CD14-positive monocyte (primary cell): ENCODE data around the gene CDK5R2. TPM values are rescaled to one million over a fixed set of nuclear protein-coding genes. Genes with fewer than 3 reads are reported as not detected.

Source experiments
- DNase-seq, 3 donors: peaks; one replicate each; pipeline ENCODE4 v3.0.0-alpha.2; 2011 to 2022
- H2AFZ ChIP-seq: 2 replicates; pipeline ENCODE4 v1.6.0; 2012; ENCODE audit warnings: mild to moderate bottlenecking, low read depth, low read length, inconsistent platforms; ENCODE audit not compliant: insufficient read depth, poor library complexity, severe bottlenecking
- H3K27ac ChIP-seq, 2 donors: 1 replicate in 1 of 2; 2 replicates in 1 of 2; pipeline ENCODE4 v1.5.1; 2012 to 2013; ENCODE audit warnings: low read length in 2 of 2, control low read depth in 1 of 2, inconsistent platforms in 1 of 2, low read depth in 1 of 2, mild to moderate bottlenecking in 1 of 2
- H3K27me3 ChIP-seq, 2 donors: one replicate each; pipeline versions ENCODE4 v1.6.0 to v1.6.1; 2011 to 2013; ENCODE audit warnings: low read length in 2 of 2; ENCODE audit not compliant: control insufficient read depth in 2 of 2, insufficient read depth in 2 of 2
- H3K36me3 ChIP-seq, 2 donors: replicated peaks in 1 of 2; 1 replicate in 1 of 2; 2 replicates in 1 of 2; pipeline versions ENCODE4 v1.5.1 to v1.6.1; 2012 to 2013; ENCODE audit warnings: low read length in 2 of 2, control low read depth in 1 of 2, inconsistent platforms in 1 of 2, mild to moderate bottlenecking in 1 of 2; ENCODE audit not compliant: insufficient read depth in 2 of 2, control insufficient read depth in 1 of 2
- H3K4me1 ChIP-seq, 2 donors: 1 replicate in 1 of 2; 2 replicates in 1 of 2; pipeline versions ENCODE4 v1.5.1 to v1.6.1; 2012 to 2013; ENCODE audit warnings: low read length in 2 of 2, control low read depth in 1 of 2, inconsistent platforms in 1 of 2, mild to moderate bottlenecking in 1 of 2, moderate library complexity in 1 of 2; ENCODE audit not compliant: insufficient read depth in 2 of 2, control insufficient read depth in 1 of 2
- H3K4me2 ChIP-seq: replicated peaks from 2 replicates; pipeline ENCODE3; 2012; ENCODE audit warnings: low read length, moderate library complexity, mild to moderate bottlenecking; ENCODE audit not compliant: poor library complexity, severe bottlenecking; ENCODE audit errors: extremely low read depth
- H3K4me3 ChIP-seq, 3 experiments: fragments of 200-600 bp in 1 of 3; sonication (generic) in 1 of 3; replicated peaks in 1 of 3; 1 replicate in 2 of 3; 2 replicates in 1 of 3; pipeline ENCODE4 v1.5.1; 2011 to 2013; ENCODE audit warnings: low read length in 3 of 3, mild to moderate bottlenecking in 3 of 3, control low read depth in 2 of 3, low read depth in 2 of 3, inconsistent platforms in 1 of 3, moderate library complexity in 1 of 3
- H3K79me2 ChIP-seq: 2 replicates; pipeline ENCODE4 v1.6.0; 2012; ENCODE audit warnings: mild to moderate bottlenecking, control low read depth, inconsistent platforms, low read length, moderate library complexity; ENCODE audit not compliant: insufficient read depth
- H3K9ac ChIP-seq: 2 replicates; pipeline ENCODE4 v1.6.0; 2017; ENCODE audit warnings: low read length, mild to moderate bottlenecking; ENCODE audit not compliant: insufficient read depth, poor library complexity, severe bottlenecking
- H3K9me3 ChIP-seq, 2 donors: replicated peaks in 1 of 2; 1 replicate in 1 of 2; 2 replicates in 1 of 2; pipeline versions ENCODE4 v1.5.1 to v1.6.1; 2012 to 2013; ENCODE audit warnings: low read length in 2 of 2, control low read depth in 1 of 2; ENCODE audit not compliant: control insufficient read depth in 1 of 2, insufficient read depth in 1 of 2
- H4K20me1 ChIP-seq: 2 replicates; pipeline ENCODE4 v1.6.0; 2012; ENCODE audit warnings: mild to moderate bottlenecking, low read length, control low read depth, moderate library complexity; ENCODE audit not compliant: insufficient read depth
- H3K27ac Mint-ChIP-seq, 7 donors: one replicate each; pipeline ENCODE4 v1.8.0; 2020; ENCODE audit warnings: mild to moderate bottlenecking in 7 of 7, mixed read lengths in 7 of 7, moderate library complexity in 6 of 7, inconsistent platforms in 2 of 7
- H3K27me3 Mint-ChIP-seq, 3 donors: one replicate each; pipeline ENCODE4 v1.8.0; 2021 to 2022; ENCODE audit warnings: low read depth in 3 of 3, mild to moderate bottlenecking in 3 of 3, mixed read lengths in 3 of 3, moderate library complexity in 3 of 3, inconsistent platforms in 1 of 3
- H3K36me3 Mint-ChIP-seq, 2 donors: one replicate each; pipeline ENCODE4 v1.8.0; 2020; ENCODE audit warnings: mixed read lengths in 2 of 2, inconsistent platforms in 1 of 2, mild to moderate bottlenecking in 1 of 2
- H3K4me1 Mint-ChIP-seq: one replicate; pipeline ENCODE4 v1.8.0; 2020; ENCODE audit warnings: mild to moderate bottlenecking, mixed read lengths
- H3K4me3 Mint-ChIP-seq, 2 donors: one replicate each; pipeline ENCODE4 v1.8.0; 2020; ENCODE audit warnings: mild to moderate bottlenecking in 2 of 2, mixed read lengths in 2 of 2, moderate library complexity in 1 of 2
- H3K9me3 Mint-ChIP-seq, 7 donors: one replicate each; pipeline ENCODE4 v1.8.0; 2020 to 2022; ENCODE audit warnings: mixed read lengths in 7 of 7, mild to moderate bottlenecking in 6 of 7, moderate library complexity in 6 of 7, inconsistent platforms in 2 of 7
- WGBS: methylation state at CpG from one replicate; pipeline ENCODE4 v1.1.5; 2013; ENCODE audit warnings: missing lambda C conversion rate; ENCODE audit not compliant: insufficient coverage; 5-methylcytosine and 5-hydroxymethylcytosine counted together
- intact Hi-C, 2 donors: fragments of 100-400 bp; cut with micrococcal nuclease; formaldehyde crosslinking; loops; one replicate each; pipeline versions ENCODE4 v1.15.0 to v1.15.1; 2023
- polyA plus RNA-seq, 3 donors: library from polyadenylated mRNA; depleted of rRNA in 1 of 3; unstranded in 2 of 3; stranded (reverse) in 1 of 3; fragments of 300-500 nt in 2 of 3; fragments of >200 nt in 1 of 3; fragmentation: Illumina TruSeq in 2 of 3; gene quantifications; 1 replicate in 2 of 3; 2 replicates in 1 of 3; pipeline ENCODE4 v1.2.3, GENCODE V29; 2012 to 2021
- TF ChIP-seq, protein P1 (sequence below): fragments of 200-600 bp; IDR thresholded peaks from one replicate; pipeline ENCODE4 v1.8.0; 2022; ENCODE audit warnings: antibody characterized with exemption, mild to moderate bottlenecking

The CDK5R2 gene
- polyA plus RNA-seq, 3 donors: not detected

GRCh38 chr2:218980735-218981389 lies 21.4 kb downstream of the CDK5R2 start:
- Histone ChIP-seq H3K36me3 (no peaks in the 10 kb centered on the region), H2AFZ (no peak overlapping the region), H4K20me1 (no peaks in the 10 kb centered on the region), H3K4me1 (peaks cover 8 to 24% of the 10 kb centered on the region in 2 donors), H3K9ac (no peak overlapping the region), H3K27me3 (peaks cover 48 to 82% of the 10 kb centered on the region in 2 donors), H3K27ac (no peak overlapping the region), H3K9me3 (peaks cover 0 to 18% of the 10 kb centered on the region in 2 donors), H3K4me3 (no peak overlapping the region), H3K4me2 (peak overlapping the region; percentile 11), H3K79me2 (no peaks in the 10 kb centered on the region)
- Mint-ChIP-seq H3K4me3 (peak overlapping the region in 1 of 2 donors; percentile 78), H3K4me1 (peaks cover 23% of the 10 kb centered on the region), H3K9me3 (peaks cover 0 to 12% (median 5%) of the 10 kb centered on the region in 7 donors), H3K36me3 (peaks cover 0 to 7% of the 10 kb centered on the region in 2 donors), H3K27ac (no peak overlapping the region), H3K27me3 (peaks cover 78 to 97% (median 79%) of the 10 kb centered on the region in 3 donors)
- WGBS: 4% methylated on average over 13 of the region's 26 CpGs
- no peak for DNase-seq
- intact Hi-C loops: no loop called here
- TF ChIP-seq, protein P1, sequence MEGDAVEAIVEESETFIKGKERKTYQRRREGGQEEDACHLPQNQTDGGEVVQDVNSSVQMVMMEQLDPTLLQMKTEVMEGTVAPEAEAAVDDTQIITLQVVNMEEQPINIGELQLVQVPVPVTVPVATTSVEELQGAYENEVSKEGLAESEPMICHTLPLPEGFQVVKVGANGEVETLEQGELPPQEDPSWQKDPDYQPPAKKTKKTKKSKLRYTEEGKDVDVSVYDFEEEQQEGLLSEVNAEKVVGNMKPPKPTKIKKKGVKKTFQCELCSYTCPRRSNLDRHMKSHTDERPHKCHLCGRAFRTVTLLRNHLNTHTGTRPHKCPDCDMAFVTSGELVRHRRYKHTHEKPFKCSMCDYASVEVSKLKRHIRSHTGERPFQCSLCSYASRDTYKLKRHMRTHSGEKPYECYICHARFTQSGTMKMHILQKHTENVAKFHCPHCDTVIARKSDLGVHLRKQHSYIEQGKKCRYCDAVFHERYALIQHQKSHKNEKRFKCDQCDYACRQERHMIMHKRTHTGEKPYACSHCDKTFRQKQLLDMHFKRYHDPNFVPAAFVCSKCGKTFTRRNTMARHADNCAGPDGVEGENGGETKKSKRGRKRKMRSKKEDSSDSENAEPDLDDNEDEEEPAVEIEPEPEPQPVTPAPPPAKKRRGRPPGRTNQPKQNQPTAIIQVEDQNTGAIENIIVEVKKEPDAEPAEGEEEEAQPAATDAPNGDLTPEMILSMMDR: no peak

DNA sequence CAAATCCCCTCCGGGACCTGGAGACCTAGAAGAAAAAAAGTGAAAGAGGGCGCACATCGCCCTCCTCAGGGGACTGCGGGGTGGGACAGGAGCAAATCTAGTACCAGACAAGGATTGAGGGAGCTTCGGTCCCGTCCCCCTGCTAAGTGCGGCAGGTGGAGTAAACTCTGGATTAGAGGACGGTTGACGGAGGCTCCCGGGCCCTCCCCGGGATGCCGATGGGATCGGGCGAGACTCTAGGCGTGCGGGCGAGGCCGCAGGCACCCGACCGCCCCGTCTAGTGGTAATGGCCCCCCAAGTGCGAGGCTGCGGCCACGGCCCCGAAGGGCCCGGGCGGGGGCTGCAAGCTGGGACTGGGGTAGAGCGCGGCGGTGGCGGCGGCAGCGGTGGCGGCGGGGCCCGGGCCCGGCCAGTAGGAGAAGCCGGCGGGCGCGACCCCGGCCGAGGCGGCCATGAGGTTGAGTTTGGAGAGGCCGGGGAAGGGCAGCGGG lies 22.0 kb downstream of the CDK5R2 start:
- Histone ChIP-seq H3K36me3 (no peaks in the 10 kb centered on the region), H3K27ac (no peak overlapping the region), H3K4me3 (no peak overlapping the region), H3K79me2 (no peaks in the 10 kb centered on the region), H3K9ac (no peak overlapping the region), H3K9me3 (peaks cover 0 to 24% of the 10 kb centered on the region in 2 donors), H2AFZ (no peak overlapping the region), H4K20me1 (no peaks in the 10 kb centered on the region), H3K27me3 (peaks cover 50 to 82% of the 10 kb centered on the region in 2 donors), H3K4me2 (peak overlapping the region; percentile 11), H3K4me1 (peaks cover 8 to 24% of the 10 kb centered on the region in 2 donors)
- Mint-ChIP-seq H3K36me3 (peaks cover 0 to 7% of the 10 kb centered on the region in 2 donors), H3K9me3 (peaks cover 0 to 12% (median 5%) of the 10 kb centered on the region in 7 donors), H3K27ac (no peak overlapping the region), H3K4me3 (peak overlapping the region in 1 of 2 donors; percentile 78), H3K4me1 (peaks cover 23% of the 10 kb centered on the region), H3K27me3 (peaks cover 80 to 97% (median 84%) of the 10 kb centered on the region in 3 donors)
- WGBS: 3% methylated on average over 46 of the region's 46 CpGs
- TF ChIP-seq, protein P1: no peak
- no peak for DNase-seq
- intact Hi-C loops: no loop called here
